ENCODE results near the gene SMARCB1.
A peak's percentile ranks its signal among the peaks of the same experiment; 100 is the strongest.

The SMARCB1 gene

DNA sequence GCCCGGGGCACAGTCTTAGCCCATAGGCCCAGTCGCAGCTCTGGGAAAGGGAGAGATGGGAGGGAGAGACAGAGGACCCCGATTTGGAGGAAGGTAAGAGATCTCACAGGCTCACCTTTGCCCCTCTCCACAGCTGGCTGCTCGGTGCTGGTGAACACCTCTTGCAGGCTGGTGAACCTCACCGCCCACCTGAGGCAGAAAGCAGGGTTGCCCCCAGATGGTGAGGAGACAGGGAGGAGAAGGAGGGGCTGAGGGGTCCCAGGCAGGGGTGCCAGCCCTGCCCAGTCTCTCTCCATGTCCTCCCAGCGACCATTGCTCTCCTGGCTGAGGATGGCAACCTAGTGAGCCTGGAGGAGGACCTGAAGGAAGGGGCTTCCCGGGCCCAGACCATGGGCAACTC is 22.8 kb upstream of the SMARCB1 start:
- no peak overlapping the region for H3K27ac ChIP-seq (ENCODE audit: low read depth, low read length)
- no peak overlapping the region for H3K9ac ChIP-seq (ENCODE audit: low read length)
- H3K27me3 ChIP-seq (ENCODE audit: control insufficient read depth in 1 of 2, insufficient read depth in 2 of 2, low read length in 2 of 2): no peaks in the 10 kb centered on the region
- H3K4me1 ChIP-seq (ENCODE audit: insufficient read depth, low read length): peaks cover 22% of the 10 kb centered on the region
- no peaks in the 10 kb centered on the region for H3K36me3 ChIP-seq (ENCODE audit: insufficient read depth, low read length)
- H3K9me3 ChIP-seq (ENCODE audit: low read length): no peaks in the 10 kb centered on the region
- peak overlapping the region in 1 of 2 donors; percentile 22 for H3K4me3 ChIP-seq (ENCODE audit: low read depth in 1 of 2, low read length in 2 of 2)

DNA sequence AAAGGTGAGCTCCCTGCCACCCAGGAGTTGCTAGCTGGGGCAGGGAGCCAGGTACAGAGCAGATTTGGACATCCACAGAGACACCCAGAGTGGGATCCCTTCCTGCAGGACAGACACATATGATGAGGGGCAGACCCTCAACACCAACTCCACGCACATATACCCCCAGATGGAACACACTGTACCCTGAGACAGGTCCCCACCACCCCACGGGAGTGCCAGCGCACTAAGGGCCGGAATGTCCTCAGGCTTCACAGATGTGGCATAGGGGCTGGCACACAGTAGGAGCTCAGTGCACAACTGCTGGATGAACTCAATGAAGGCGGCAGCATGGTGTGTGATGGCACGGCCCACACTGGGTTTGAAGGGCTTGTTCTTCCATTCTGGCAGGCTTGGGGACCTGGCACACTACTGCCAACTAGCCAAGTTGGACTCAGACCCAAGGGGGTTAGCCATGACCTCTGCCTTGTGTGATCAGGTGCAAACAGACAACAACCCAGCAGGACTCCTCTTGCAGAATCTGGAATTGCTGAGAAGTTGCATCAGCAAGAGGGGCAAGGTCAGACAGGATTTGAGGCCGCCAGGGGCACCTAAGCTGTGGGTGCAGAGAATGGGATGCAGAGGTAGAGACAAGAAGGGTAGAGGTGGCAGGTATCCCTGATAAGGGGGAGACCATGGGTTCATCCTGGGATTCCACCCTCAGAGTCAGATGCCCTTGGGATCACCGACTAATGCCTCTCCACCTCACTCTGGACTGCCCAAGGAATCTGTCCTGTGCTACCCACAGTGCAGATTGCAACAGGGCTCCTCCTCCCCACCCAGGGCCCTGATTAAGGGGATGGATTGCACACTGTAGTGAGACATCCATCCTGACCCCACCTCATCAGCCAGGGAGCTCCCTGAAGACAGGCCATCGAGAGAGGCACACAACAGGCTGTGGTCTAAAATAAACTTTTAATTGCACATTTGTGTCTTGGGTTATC is 21.6 kb upstream of the SMARCB1 start:
- no peaks in the 10 kb centered on the region for H3K27me3 ChIP-seq (ENCODE audit: control insufficient read depth in 1 of 2, insufficient read depth in 2 of 2, low read length in 2 of 2)
- H3K9me3 ChIP-seq (ENCODE audit: low read length): no peaks in the 10 kb centered on the region
- no peak overlapping the region for H3K27ac ChIP-seq (ENCODE audit: low read depth, low read length)
- no peaks in the 10 kb centered on the region for H3K36me3 ChIP-seq (ENCODE audit: insufficient read depth, low read length)
- H3K9ac ChIP-seq (ENCODE audit: low read length): no peak overlapping the region
- peaks cover 28% of the 10 kb centered on the region for H3K4me1 ChIP-seq (ENCODE audit: insufficient read depth, low read length)
- no peak overlapping the region for H3K4me3 ChIP-seq (ENCODE audit: low read depth in 1 of 2, low read length in 2 of 2)

DNA sequence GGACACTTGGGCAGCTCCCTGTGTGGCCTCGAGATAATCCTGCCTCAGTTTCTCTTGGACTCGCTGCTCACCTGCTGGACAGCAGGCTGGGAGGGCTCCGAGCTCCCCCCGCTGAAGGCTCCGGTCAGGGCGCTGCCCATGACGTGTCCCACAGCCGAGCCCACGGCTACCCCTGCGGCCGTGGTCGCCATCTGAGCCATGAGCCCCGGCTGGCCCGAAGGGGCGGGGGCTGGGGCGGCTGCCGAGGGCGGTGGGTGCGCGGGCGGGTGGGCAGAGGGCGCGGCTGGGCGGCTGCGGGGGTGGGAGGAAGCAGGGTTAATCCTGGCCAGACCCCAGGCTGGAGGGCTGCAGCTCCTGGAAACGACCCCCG is 19.5 kb upstream of the SMARCB1 start:
- no peaks in the 10 kb centered on the region for H3K9me3 ChIP-seq (ENCODE audit: low read length)
- H3K4me1 ChIP-seq (ENCODE audit: insufficient read depth, low read length): peaks cover 28% of the 10 kb centered on the region
- no peaks in the 10 kb centered on the region for H3K36me3 ChIP-seq (ENCODE audit: insufficient read depth, low read length)
- H3K4me3 ChIP-seq (ENCODE audit: low read depth in 1 of 2, low read length in 2 of 2): peak overlapping the region; percentile 59 to 77
- H3K9ac ChIP-seq (ENCODE audit: low read length): peak overlapping the region; percentile 71
- peak overlapping the region; percentile 94 for H3K27ac ChIP-seq (ENCODE audit: low read depth, low read length)
- no peaks in the 10 kb centered on the region for H3K27me3 ChIP-seq (ENCODE audit: control insufficient read depth in 1 of 2, insufficient read depth in 2 of 2, low read length in 2 of 2)

DNA sequence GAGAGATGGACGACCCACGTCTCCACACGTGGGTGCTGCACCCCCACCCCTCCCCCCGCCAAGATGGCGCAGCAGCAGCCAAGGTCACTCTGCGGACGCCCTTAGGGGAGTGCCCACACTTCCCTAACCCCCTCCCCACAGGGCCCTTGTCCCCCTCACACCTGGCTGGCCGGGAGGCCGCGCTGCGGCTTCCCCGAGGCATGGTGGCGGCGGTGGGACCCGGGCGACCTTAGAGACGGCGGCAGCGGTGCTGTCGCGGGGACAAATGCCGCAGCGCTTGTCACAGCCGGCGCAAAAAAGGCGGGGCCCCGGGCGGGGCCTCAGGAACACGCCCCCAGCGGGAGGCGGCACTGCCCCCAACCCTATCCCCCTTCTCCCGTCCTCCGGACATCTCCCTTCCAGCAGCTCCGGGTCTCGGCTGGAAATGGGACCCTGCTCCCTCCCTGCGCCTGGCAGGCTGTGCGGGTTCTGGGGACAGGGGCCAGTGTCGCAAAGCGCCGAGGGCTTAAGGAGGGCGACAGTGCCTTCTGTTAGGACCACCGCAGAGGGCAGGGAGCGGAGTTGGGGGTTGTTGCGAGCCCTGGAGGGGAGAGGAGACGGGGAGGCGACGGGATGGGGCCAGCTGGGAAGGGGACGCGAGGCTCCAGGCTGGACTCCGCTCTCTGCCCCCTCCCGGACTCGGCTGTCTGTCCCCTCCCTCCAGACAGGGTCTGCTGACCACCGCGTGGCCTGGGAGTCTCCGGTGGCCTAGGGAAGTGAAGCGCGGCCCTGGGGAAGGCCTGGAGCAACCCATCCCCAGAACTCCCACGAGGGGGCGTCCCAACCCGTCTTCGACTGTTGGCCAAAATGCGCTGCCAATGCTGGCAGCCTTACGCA is 18.9 kb upstream of the SMARCB1 start, which contains the start of gene CHCHD10:
Gene CHCHD10, minus strand, starts transcription at position 300 of the 876 bp plus-strand sequence. Its CDS starts 98 bp downstream, at position 202.
- no peaks in the 10 kb centered on the region for H3K9me3 ChIP-seq (ENCODE audit: low read length)
- no peaks in the 10 kb centered on the region for H3K27me3 ChIP-seq (ENCODE audit: control insufficient read depth in 1 of 2, insufficient read depth in 2 of 2, low read length in 2 of 2)
- H3K27ac ChIP-seq (ENCODE audit: low read depth, low read length): peak within 1 kb of the TSS; percentile 94
- H3K4me3 ChIP-seq (ENCODE audit: low read depth in 1 of 2, low read length in 2 of 2): peak within 1 kb of the TSS; percentile 59 to 77
- peaks cover 28% of the 10 kb centered on the region for H3K4me1 ChIP-seq (ENCODE audit: insufficient read depth, low read length)
- H3K36me3 ChIP-seq (ENCODE audit: insufficient read depth, low read length): no peaks in the 10 kb centered on the region
- peak within 1 kb of the TSS; percentile 71 for H3K9ac ChIP-seq (ENCODE audit: low read length)

DNA sequence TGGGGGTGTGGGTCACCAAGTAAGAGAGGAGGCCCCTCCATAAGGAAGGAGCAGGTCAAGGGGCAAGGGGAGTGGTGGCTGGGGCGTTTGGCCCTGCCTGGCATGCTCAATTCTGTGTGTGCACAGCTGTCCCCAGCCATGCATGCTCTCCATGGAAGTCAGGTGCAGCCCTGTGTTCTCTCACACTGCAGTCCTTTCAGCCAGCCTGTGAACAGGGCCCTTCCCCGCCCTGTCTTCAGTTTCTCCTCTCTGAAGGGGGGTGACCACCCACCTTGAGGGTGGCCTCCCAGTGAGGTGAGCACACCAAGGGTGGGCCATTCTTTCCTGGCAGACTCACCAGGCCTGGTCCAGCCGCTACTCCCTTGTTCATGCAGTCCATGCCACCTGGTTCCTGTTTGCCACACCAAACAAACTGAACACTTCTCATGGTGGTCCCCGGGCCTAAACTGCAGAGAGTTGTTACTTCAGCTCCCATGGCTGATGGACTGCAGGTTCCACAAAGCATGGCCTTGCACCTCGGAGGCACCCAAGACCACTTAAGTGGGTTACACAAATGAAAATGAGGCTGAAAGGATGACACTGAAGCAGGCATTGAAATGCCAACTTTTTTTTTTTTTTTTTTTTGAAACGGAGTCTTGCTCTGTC is 17.3 kb upstream of the SMARCB1 start:
- peaks cover 32% of the 10 kb centered on the region for H3K4me1 ChIP-seq (ENCODE audit: insufficient read depth, low read length)
- H3K9ac ChIP-seq (ENCODE audit: low read length): no peak overlapping the region
- no peaks in the 10 kb centered on the region for H3K36me3 ChIP-seq (ENCODE audit: insufficient read depth, low read length)
- H3K27ac ChIP-seq (ENCODE audit: low read depth, low read length): peak overlapping the region; percentile 44
- H3K27me3 ChIP-seq (ENCODE audit: control insufficient read depth in 1 of 2, insufficient read depth in 2 of 2, low read length in 2 of 2): no peaks in the 10 kb centered on the region
- no peaks in the 10 kb centered on the region for H3K9me3 ChIP-seq (ENCODE audit: low read length)
- no peak overlapping the region for H3K4me3 ChIP-seq (ENCODE audit: low read depth in 1 of 2, low read length in 2 of 2)

DNA sequence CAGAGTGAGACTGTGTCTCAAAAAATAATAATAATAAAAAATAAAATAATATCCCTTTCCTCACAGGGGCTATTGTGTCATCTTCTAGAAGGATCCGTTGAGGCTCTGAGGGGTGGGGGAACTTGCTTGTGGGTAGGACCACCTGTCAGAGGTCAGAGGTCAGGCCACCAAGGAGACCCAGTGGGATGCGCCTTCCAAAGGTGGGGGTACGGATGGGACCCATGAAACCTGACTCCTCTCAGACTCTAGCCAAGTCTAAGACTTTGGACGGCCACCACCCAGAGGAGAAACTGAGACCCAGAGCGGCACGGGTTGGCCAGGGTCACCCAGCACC is 14.5 kb upstream of the SMARCB1 start:
- H3K9ac ChIP-seq (ENCODE audit: low read length): no peak overlapping the region
- H3K27me3 ChIP-seq (ENCODE audit: control insufficient read depth in 1 of 2, insufficient read depth in 2 of 2, low read length in 2 of 2): no peaks in the 10 kb centered on the region
- H3K4me1 ChIP-seq (ENCODE audit: insufficient read depth, low read length): peaks cover 38% of the 10 kb centered on the region
- no peaks in the 10 kb centered on the region for H3K36me3 ChIP-seq (ENCODE audit: insufficient read depth, low read length)
- H3K4me3 ChIP-seq (ENCODE audit: low read depth in 1 of 2, low read length in 2 of 2): peak overlapping the region; percentile 43 to 88
- no peaks in the 10 kb centered on the region for H3K9me3 ChIP-seq (ENCODE audit: low read length)
- H3K27ac ChIP-seq (ENCODE audit: low read depth, low read length): no peak overlapping the region

DNA sequence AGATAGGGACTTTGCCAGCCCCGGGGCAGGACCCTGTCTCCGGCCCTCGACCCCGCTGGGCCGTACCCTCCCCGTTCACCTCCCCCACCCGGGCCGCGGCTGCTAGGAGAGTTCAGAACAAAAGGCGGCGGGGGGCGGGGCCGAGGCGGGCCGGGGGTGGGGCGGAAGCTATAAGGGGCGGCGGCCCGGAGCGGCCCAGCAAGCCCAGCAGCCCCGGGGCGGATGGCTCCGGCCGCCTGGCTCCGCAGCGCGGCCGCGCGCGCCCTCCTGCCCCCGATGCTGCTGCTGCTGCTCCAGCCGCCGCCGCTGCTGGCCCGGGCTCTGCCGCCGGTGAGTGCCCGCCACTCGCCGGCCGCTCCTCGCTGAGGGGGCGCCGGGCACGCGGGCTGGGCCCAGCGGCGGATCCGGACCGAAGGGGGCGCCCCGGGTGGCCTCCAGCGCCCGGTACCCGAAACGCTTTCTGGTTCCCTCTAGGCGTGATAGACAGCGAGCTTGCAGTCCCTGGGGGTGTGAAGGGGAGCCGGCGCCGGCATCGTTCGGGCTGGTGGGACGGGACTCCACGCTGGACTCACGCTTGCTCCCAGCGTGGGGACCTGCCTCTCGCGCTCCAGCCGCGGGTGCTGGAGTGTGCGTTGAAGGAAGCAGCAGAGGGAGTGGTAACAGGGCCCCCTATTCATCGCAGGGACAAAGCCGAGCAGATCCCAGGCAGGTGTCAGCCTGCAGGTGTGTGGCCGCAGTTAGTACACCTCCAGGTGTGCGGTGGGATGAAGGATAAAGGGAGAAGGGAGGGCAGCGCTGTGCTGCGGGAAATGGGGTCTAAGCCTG is 13.9 kb upstream of the SMARCB1 start, which contains the start of gene MMP11:
Gene MMP11, plus strand, starts transcription at position 201 of the 825 bp plus-strand sequence. Its CDS starts 22 bp downstream, at position 223.
- peak within 1 kb of the TSS; percentile 61 for H3K9ac ChIP-seq (ENCODE audit: low read length)
- H3K36me3 ChIP-seq (ENCODE audit: insufficient read depth, low read length): no peaks in the 10 kb centered on the region
- peak within 1 kb of the TSS; percentile 68 for H3K27ac ChIP-seq (ENCODE audit: low read depth, low read length)
- peaks cover 42% of the 10 kb centered on the region for H3K4me1 ChIP-seq (ENCODE audit: insufficient read depth, low read length)
- H3K9me3 ChIP-seq (ENCODE audit: low read length): no peaks in the 10 kb centered on the region
- no peaks in the 10 kb centered on the region for H3K27me3 ChIP-seq (ENCODE audit: control insufficient read depth in 1 of 2, insufficient read depth in 2 of 2, low read length in 2 of 2)
- peak within 1 kb of the TSS; percentile 66 to 88 for H3K4me3 ChIP-seq (ENCODE audit: low read depth in 1 of 2, low read length in 2 of 2)

DNA sequence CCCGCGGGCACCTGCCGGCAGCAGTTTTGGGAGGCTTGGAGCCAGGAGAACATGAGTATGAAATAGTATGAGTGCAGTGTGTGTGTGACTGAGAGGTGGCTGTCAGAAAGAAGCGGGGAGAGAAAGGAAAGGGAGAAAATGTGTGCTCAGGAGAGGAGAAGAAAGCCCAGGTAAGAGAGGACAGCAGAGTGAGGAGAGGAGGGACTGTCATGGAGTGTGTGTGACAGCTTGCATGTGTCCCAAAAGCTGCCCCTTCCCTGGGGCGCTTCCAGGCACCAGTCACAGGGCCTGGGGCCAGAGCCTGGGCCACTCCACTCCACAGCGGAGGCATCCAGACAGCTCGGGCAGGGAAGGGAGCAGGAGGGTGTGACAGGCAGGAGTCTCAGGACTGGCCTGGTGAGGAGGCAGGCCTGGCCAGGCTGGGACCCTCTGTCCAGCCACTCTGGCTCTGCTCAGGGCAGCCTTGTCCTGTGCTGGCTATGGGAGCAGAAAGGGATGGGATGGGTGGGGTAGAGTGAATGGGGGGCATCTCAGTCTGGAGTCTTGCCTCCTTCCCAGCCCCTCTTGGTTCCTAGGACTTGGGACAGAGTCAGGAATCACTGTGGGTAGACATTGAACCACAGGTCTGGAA is 13.2 kb upstream of the SMARCB1 start:
- Histone ChIP-seq H3K9ac (ENCODE audit: low read length) (peak overlapping the region; percentile 61), H3K27ac (ENCODE audit: low read depth, low read length) (no peak overlapping the region), H3K9me3 (ENCODE audit: low read length) (no peaks in the 10 kb centered on the region), H3K27me3 (ENCODE audit: control insufficient read depth in 1 of 2, insufficient read depth in 2 of 2, low read length in 2 of 2) (no peaks in the 10 kb centered on the region), H3K4me1 (ENCODE audit: insufficient read depth, low read length) (peaks cover 45% of the 10 kb centered on the region), H3K36me3 (ENCODE audit: insufficient read depth, low read length) (no peaks in the 10 kb centered on the region), H3K4me3 (ENCODE audit: low read depth in 1 of 2, low read length in 2 of 2) (peak overlapping the region; percentile 9 to 66)

DNA sequence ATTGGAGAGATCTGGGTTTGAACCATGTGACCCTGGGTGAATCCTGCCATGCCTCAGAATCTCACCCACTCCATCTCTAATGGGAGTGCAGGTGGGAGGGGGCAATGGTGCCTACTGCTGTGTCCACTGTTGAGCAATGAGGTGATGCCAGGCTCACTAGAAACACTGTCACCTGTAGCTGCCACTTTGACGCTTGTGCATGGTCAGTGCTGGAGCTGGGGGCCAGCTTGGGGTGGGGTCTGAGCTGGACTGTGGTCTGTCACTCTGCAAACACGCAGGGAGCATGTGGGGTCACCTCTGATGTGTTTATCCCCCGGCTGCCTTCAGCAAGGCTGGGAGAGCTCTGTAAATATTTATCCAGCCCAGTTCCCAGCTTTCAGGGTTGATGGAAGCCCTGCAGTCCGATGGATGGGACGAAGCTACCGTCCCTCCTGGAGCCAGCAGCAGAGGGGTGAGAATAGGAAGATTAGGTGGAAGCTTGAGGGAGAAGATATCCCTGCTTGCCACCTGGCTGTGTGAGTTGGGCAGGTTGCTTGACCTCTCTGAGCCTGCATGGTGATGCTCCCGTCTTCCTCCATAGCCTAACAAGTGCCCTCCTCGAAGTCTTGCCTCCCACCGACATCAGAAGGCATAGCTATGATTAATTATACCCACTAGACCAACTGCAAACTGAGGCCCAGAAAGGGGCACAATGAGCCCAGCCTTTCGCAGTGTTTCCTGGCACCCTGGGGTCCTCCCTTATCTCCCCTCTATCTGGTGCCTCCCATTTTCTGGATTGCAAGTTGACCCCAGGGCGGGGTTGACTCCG is 12.4 kb upstream of the SMARCB1 start:
- Histone ChIP-seq H3K4me3 (ENCODE audit: low read depth in 1 of 2, low read length in 2 of 2) (no peak overlapping the region), H3K9ac (ENCODE audit: low read length) (no peak overlapping the region), H3K27ac (ENCODE audit: low read depth, low read length) (no peak overlapping the region), H3K4me1 (ENCODE audit: insufficient read depth, low read length) (peaks cover 38% of the 10 kb centered on the region), H3K27me3 (ENCODE audit: control insufficient read depth in 1 of 2, insufficient read depth in 2 of 2, low read length in 2 of 2) (no peaks in the 10 kb centered on the region), H3K9me3 (ENCODE audit: low read length) (no peaks in the 10 kb centered on the region), H3K36me3 (ENCODE audit: insufficient read depth, low read length) (no peaks in the 10 kb centered on the region)

All from muscle layer of colon (tissue), 2 donors.